Motor neuron (in vitro differentiated cells): ENCODE results near the gene TREH. TPM values are rescaled to one million over a fixed set of nuclear protein-coding genes. Genes with fewer than 3 reads are reported as not detected.

Experiments used
- ATAC-seq, 8 experiments: fragments of 200-7000 bp; cut with Tn5 transposase; replicated peaks in 6 of 8; 2 replicates each; pipeline ENCODE4 v1.8.0; 2021; ENCODE audit warnings: mild to moderate bottlenecking in 8 of 8, moderate library complexity in 8 of 8
- H3K27ac ChIP-seq, 2 donors: fragments of 250-450 bp; sonication (Bioruptor Pico); 2 replicates each; pipeline ENCODE4 v1.9.0; 2021; ENCODE audit warnings: antibody characterized with exemption in 2 of 2, mild to moderate bottlenecking in 2 of 2, moderate library complexity in 1 of 2
- H3K4me1 ChIP-seq, 2 donors: fragments of 250-450 bp; sonication (Bioruptor Pico); replicated peaks in 1 of 2; 2 replicates each; pipeline ENCODE4 v1.6.1; 2021; ENCODE audit warnings: antibody characterized with exemption in 2 of 2, mild to moderate bottlenecking in 2 of 2, moderate library complexity in 1 of 2
- H3K4me3 ChIP-seq, 5 donors: fragments of 250-450 bp; sonication (Bioruptor Pico); 2 replicates each; pipeline ENCODE4 v1.9.0; 2021; ENCODE audit warnings: antibody characterized with exemption in 5 of 5, mild to moderate bottlenecking in 5 of 5, moderate library complexity in 4 of 5
- WGBS, 10 experiments: fragments of 450-650 bp; shearing (Covaris generic); methylation state at CpG; one replicate each; pipeline ENCODE4 v1.0.0; 2022; 5-methylcytosine and 5-hydroxymethylcytosine counted together
- in situ Hi-C, 9 experiments: fragments of 400-800 bp; cut with MboI; loops; one replicate each; pipeline ENCODE4 v1.15.0; 2021; ENCODE audit warnings: low sequenced_read_pairs in 9 of 9, low pct_unique_long_range_greater_than_20kb in 2 of 9; ENCODE audit not compliant: unreplicated experiment in 9 of 9
- total RNA-seq, 8 experiments: library from RNA; unstranded; fragments of 300-600 nt; gene quantifications; 2 replicates each; pipeline versions ENCODE4 v1.2.3 to v1.2.4, GENCODE V29; 2022

TREH gene
- total RNA-seq, 8 experiments from 2014 or later = 0.31 to 2.4 (median 0.44) TPM

- in situ Hi-C loops = no loop called here
- Histone ChIP-seq H3K4me3 (no peak overlapping the region), H3K4me1 (peaks cover 22 to 26% of the 10 kb centered on the region in 2 donors), H3K27ac (no peak overlapping the region)
- 43 to 100% (median 65%) methylated on average over 1 to 2 of the region's 2 CpGs; no CpG with 5 or more reads in 3 of the 10 experiments for WGBS, 10 experiments
- no peak for ATAC-seq
These were observed 43.8 kb downstream of the TREH start for GRCh38 chr11:118635642-118636041.

DNA sequence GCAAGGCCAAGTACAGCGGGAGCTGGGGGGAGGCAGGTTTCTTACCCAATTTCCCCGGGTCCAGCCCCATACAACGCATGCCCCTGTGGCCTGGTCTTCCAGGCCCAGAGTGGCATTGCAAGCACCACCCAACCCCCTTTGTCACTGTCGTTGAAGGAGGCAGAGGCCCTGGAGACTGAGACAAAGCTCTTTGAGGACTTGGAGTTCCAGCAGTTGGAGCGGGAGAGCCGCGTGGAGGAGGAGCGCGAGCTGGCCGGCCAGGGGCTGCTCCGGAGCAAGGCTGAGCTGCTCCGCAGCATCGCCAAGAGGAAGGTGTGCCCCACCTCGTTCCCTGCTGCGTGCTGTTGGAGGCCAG is 44.2 kb downstream of the TREH start:
- in situ Hi-C loops = no loop called here
- ATAC-seq = peak in 5 of 8 experiments; percentile 62 to 69 (median 65)
- Histone ChIP-seq H3K4me1 (peaks cover 22 to 26% of the 10 kb centered on the region in 2 donors), H3K27ac (peak overlapping the region in 1 of 2 donors; percentile 68), H3K4me3 (peak overlapping the region in 3 of 5 donors; percentile 4 to 15 (median 10))
- 16 to 90% (median 60%) methylated on average over 2 to 5 of the region's 15 CpGs; no CpG with 5 or more reads in 6 of the 10 experiments for WGBS, 10 experiments

DNA sequence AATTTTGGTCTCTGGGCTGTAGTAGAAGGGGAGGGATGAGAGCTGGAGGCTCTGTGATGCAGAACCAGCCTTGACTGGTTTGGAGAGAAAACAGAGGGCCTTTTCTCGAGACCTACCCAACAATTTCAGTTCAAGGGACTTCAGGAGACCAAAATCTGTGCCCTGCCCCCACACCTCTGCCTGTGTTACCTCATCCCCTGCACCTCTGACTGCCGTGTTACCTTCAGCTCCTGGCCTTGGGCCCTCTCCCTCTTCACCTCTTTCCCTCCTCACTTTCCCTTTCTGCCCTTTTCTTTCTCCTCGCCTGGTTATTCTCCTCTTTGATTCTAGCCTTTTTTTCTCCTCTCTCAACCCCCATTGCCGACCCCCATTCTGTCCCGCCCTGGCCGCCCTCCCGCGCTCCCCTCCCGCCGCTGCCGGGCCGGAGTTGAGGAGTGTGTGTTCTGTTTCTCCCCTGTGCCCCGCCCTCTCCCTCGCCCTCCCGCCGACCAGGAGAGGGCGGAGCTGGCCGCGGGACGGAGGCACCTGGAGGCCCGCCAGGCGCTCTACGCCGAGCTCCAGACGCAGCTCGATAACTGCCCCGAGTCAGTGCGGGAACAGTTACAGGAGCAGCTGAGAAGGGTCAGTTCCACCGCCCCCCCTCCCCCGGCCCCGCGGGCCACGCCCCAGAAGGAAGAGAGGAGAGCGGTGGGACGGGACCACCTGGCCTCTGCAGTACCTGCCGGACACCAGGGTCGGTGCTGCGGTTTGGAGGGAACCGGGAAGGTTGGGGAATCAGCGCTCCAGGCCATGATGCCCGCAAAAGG is 44.8 kb downstream of the TREH start:
- WGBS, 10 experiments = 10 to 93% (median 27%) methylated on average over 1 to 3 of the region's 41 CpGs; no CpG with 5 or more reads in 6 of the 10 experiments
- ATAC-seq = peak; percentile 11 to 92 (median 86)
- H3K27ac ChIP-seq = peak overlapping the region in 1 of 2 donors; percentile 68
- H3K4me1 ChIP-seq = peaks cover 22 to 26% of the 10 kb centered on the region in 2 donors
- in situ Hi-C loops = no loop called here
- peak overlapping the region in 3 of 5 donors; percentile 4 to 15 (median 10) for H3K4me3 ChIP-seq

DNA sequence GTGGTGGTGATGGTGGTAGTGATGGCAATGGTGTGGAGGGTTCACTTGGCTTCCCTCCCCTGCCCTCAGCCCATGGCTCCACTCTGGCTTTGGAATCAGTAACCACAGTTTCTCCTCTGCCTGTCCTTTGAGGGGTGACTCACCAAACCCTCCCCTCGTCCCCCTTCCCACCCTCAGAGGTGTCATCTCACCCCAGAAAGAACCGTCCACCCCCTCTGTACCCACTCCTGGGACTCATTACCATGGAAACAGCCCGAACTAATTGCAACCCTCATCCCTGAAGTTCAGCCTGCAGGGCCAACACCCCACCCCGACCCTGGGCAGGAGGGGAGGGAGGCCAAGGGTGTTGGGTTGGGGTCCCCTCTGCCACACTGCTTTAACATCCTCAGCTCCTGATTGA is 45.5 kb downstream of the TREH start:
- peak overlapping the region in 1 of 2 donors; percentile 68 for H3K27ac ChIP-seq
- no CpG with 5 or more reads among the region's 4 CpGs for WGBS, 10 experiments
- H3K4me1 ChIP-seq = peaks cover 22 to 26% of the 10 kb centered on the region in 2 donors
- in situ Hi-C loops = no loop called here
- H3K4me3 ChIP-seq = no peak overlapping the region
- ATAC-seq = peak in 5 of 8 experiments; percentile 2 to 39 (median 15)

DNA sequence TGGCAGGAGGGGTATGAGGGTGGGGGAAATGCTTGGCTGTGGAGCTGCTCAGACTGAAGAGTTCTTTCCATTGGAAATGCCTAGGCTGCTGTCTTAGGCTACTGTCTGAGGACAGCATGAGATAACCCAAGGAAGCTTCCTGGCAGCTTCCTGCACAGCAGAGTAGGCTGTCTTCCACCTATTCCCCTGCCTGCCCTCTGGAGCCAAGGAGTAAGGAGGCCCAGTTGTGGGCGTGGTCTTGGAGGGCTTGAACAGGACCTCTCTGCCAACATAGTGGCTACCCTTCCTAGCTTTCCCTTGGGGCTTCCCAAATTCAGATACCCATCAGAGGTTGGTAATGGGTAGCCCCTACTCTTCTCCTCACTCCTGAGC is 46.1 kb downstream of the TREH start:
- Histone ChIP-seq H3K27ac (no peak overlapping the region), H3K4me3 (no peak overlapping the region), H3K4me1 (peaks cover 22 to 26% of the 10 kb centered on the region in 2 donors)
- in situ Hi-C loops = no loop called here
- WGBS, 10 experiments = 86% methylated on average over 1 of the region's 1 CpG; no CpG with 5 or more reads in 9 of the 10 experiments
- ATAC-seq = no peak

GRCh38 chr11:118632577-118633318 is 46.7 kb downstream of the TREH start:
- in situ Hi-C loops = no loop called here

DNA sequence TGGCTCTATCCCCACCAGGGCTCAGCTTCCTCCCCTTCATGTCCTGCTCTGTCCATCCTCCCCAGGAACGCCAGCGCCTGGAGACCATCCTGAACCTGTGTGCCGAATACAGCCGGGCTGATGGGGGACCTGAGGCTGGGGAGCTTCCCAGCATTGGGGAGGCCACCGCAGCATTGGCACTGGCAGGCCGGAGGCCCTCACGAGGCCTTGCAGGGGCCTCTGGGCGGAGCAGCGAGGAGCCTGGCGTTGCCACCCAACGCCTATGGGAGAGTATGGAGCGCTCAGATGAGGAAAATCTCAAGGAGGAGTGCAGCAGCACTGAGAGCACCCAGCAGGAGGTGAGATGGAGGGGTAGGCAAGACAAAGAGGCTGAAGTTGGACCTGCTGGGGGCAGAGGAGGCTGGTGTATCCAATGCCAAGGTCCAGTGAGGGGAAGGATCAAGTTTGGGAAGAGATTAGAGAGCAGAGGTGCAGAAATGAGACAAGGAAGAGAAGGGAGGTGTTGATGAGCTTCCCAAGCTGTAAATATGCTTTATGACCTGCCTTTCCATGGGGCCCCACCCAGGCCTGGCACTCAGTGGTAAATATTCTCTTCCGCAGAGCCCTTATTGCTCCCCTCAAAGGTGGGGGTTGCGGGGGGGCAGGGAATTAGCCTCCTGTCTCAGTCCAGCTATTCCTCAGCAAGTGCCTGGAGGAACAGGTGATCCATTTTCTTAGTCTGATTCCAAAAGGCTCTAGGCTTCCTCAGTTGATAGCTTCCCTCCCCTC is 48.1 kb downstream of the TREH start:
- WGBS, 10 experiments = 73 to 100% (median 97%) methylated on average over 2 to 7 of the region's 14 CpGs; no CpG with 5 or more reads in 6 of the 10 experiments
- no peak overlapping the region for H3K4me3 ChIP-seq
- in situ Hi-C loops = no loop called here
- peaks cover 22 to 26% of the 10 kb centered on the region in 2 donors for H3K4me1 ChIP-seq
- ATAC-seq = no peak
- H3K27ac ChIP-seq = no peak overlapping the region

More at GRCh38 chr11:118632577-118633318, 46.7 kb downstream of the TREH start:
- 40 to 100% (median 90%) methylated on average over 1 to 5 of the region's 9 CpGs for WGBS, 10 experiments
- ATAC-seq = no peak
- Histone ChIP-seq H3K4me1 (peaks cover 22 to 26% of the 10 kb centered on the region in 2 donors), H3K27ac (no peak overlapping the region), H3K4me3 (no peak overlapping the region)

- ATAC-seq = no peak
- in situ Hi-C loops = no loop called here
- peaks cover 15 to 18% of the 10 kb centered on the region in 2 donors for H3K4me1 ChIP-seq
- no peak overlapping the region for H3K27ac ChIP-seq
- no peak overlapping the region for H3K4me3 ChIP-seq
- 80 to 100% methylated on average over 1 of the region's 6 CpGs; no CpG with 5 or more reads in 8 of the 10 experiments for WGBS, 10 experiments
These were observed 49.4 kb downstream of the TREH start for GRCh38 chr11:118629761-118630661.

DNA sequence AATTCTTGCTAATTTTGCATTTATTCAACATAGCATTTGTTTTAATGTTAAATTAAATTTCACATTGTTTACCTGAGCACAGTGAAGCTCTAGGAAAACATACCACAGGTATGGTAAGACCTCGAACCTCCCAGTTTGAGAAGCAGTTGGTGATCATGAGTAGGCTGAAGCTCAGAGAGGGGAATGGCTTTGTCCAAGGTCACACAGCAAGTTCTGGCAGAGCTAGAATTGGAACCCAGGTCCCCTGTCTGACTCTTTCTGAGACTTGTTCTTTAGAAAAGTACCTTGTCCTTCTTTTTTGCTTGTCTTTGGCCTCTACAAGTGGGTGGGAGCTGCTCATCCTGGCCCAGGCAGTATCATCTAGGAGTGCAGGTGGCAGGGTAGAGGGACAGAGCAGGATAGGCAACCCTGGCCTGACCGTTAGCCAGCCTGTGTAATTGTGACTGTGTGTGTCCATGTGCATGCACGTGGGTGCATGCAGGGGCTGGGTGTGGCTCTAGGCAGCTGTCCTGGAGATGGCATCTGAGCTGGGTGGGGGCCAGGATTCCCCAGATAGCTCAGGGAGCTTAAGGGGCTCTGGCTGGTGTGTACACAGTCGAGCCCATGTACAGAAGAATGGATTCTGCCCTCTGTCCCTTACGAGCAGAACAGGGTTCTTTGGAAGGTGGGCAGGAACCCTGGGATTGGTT is 50.4 kb downstream of the TREH start:
- Histone ChIP-seq H3K27ac (no peak overlapping the region), H3K4me3 (no peak overlapping the region), H3K4me1 (peaks cover 5 to 8% of the 10 kb centered on the region in 2 donors)
- ATAC-seq = peak in 4 of 8 experiments; percentile 22 to 74 (median 50)
- WGBS, 10 experiments = 40 to 100% (median 81%) methylated on average over 1 to 3 of the region's 5 CpGs; no CpG with 5 or more reads in 1 of the 10 experiments
- in situ Hi-C loops = no loop called here

- Histone ChIP-seq H3K4me1 (peaks cover 2 to 4% of the 10 kb centered on the region in 2 donors), H3K27ac (no peak overlapping the region), H3K4me3 (no peak overlapping the region)
- in situ Hi-C loops = no loop called here
- 83 to 100% (median 98%) methylated on average over 1 to 2 of the region's 13 CpGs; no CpG with 5 or more reads in 6 of the 10 experiments for WGBS, 10 experiments
- ATAC-seq = no peak
These were observed 51.0 kb downstream of the TREH start for GRCh38 chr11:118628432-118628831.

- ATAC-seq = no peak
- in situ Hi-C loops = no loop called here
- Histone ChIP-seq H3K4me1 (peaks cover 6% of the 10 kb centered on the region in 2 donors), H3K27ac (no peak overlapping the region), H3K4me3 (no peak overlapping the region)
- WGBS, 10 experiments = 94 to 100% methylated on average over 2 to 9 of the region's 20 CpGs; no CpG with 5 or more reads in 8 of the 10 experiments
These were observed 51.4 kb downstream of the TREH start for GRCh38 chr11:118628031-118628430.
